Erythroblast (primary cell): ENCODE results near the gene TRAM2.

Experiments used
- GATA1 ChIP-seq: IDR thresholded peaks from 2 replicates; pipeline ENCODE4 v1.6.1; 2011; ENCODE audit warnings: low read depth, mild to moderate bottlenecking, control low read depth, low read length, moderate library complexity
- POLR2A ChIP-seq: IDR thresholded peaks from 2 replicates; pipeline ENCODE4 v1.6.1; 2011; ENCODE audit warnings: mild to moderate bottlenecking, low read length

GRCh38 chr6:52489881-52490280 lies 87.0 kb downstream of the TRAM2 start:
- no peak for TF ChIP-seq POLR2A
- no peak for TF ChIP-seq GATA1
